ENCODE measurements around the gene RASA3. TPM values are rescaled to one million over a fixed set of nuclear protein-coding genes. Genes with fewer than 3 reads are reported as not detected.

The RASA3 gene
- total RNA-seq, 2 donors from 2014 or later = 10.2 to 13.2 TPM

DNA sequence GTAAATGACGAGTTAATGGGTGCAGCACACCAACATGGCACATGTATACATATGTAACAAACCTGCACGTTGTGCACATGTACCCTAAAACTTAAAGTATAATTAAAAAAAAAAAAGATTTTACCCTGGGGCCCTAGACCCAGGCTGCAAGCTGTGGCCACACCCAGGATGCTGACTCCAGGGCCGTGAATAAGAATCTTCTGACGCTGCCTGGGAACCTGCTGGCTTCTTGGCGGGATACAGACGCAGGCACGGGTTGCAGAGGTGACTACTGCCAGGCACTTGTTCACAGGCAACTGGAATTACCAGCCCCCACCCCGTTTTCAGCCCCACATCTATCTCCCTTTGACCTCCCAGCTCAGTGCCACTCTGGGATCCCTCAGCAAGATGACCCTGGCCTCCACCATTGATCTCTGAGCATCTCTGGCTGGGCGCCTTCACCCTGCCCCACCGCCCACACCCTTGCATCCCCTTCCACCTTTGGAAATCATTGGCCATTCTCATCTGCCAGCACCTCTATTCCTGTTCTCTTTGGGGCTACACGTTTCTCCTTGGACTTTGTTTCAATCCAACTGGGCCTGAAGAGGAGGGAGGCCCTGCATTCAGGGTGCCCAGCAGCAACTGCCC is 25.6 kb upstream of the RASA3 start:
- H3K27me3 ChIP-seq = no peaks in the 10 kb centered on the region
- DNase-seq (ENCODE audit: low spot score) = no peak
- no peaks in the 10 kb centered on the region for H3K4me1 ChIP-seq

DNA sequence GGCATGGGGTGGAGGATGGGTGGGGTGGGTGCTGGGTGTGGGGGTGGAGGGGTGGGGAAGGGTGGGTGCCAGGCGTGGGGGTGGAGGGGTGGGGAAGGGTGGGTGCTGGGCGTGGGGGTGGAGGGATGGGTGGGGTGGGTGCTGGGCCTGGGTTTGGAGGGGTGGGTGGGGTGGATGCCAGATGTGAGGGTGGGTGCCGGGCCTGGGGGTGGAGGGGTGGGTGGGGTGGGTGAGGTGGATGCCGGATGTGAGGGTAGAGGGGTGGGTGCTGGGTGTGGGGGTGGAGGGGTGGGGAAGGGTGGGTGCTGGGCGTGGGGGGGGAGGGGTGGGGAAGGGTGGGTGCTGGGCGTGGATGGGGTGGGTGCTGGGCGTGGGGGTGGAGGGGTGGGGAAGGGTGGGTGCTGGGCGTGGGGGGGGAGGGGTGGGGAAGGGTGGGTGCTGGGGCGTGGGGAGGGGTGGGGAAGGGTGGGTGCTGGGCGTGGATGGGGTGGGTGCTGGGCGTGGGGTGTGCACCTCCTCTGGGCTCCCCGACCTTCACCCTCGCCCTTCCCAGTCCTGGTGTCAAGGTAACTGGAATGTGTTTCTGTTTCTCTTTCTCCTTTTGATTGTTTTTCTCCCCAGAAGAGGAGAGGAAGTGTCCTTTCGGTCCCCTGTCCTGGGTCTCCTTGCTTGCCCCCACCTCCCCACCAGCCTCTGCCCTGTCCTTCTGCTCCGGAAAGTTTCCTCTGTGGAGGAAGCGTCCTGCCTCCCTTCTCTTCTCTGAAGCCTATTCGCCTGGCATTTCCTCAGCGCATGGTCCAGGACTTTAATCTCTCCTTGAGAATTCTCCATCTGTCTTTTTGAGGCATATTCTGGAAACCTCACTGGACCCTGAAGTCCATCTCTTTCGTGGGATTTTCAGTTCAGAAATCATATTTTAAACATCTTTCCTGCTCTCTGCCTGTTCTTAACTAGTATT is 23.8 kb upstream of the RASA3 start:
- Histone ChIP-seq H3K4me1 (no peaks in the 10 kb centered on the region), H3K27ac (no peak overlapping the region), H3K4me3 (no peak overlapping the region), H3K36me3 (no peaks in the 10 kb centered on the region), H3K27me3 (no peaks in the 10 kb centered on the region), H3K9me3 (no peaks in the 10 kb centered on the region)
- DNase-seq (ENCODE audit: low spot score) = no peak
- TF ChIP-seq, protein P1, sequence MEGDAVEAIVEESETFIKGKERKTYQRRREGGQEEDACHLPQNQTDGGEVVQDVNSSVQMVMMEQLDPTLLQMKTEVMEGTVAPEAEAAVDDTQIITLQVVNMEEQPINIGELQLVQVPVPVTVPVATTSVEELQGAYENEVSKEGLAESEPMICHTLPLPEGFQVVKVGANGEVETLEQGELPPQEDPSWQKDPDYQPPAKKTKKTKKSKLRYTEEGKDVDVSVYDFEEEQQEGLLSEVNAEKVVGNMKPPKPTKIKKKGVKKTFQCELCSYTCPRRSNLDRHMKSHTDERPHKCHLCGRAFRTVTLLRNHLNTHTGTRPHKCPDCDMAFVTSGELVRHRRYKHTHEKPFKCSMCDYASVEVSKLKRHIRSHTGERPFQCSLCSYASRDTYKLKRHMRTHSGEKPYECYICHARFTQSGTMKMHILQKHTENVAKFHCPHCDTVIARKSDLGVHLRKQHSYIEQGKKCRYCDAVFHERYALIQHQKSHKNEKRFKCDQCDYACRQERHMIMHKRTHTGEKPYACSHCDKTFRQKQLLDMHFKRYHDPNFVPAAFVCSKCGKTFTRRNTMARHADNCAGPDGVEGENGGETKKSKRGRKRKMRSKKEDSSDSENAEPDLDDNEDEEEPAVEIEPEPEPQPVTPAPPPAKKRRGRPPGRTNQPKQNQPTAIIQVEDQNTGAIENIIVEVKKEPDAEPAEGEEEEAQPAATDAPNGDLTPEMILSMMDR (IDR thresholded peaks at IDR 0.05) = no peak

More for the DNA sequence above, 25.6 kb upstream of the RASA3 start:
- TF ChIP-seq, protein P1 (IDR thresholded peaks at IDR 0.05) = no peak
- H3K9me3 ChIP-seq = no peaks in the 10 kb centered on the region
- H3K36me3 ChIP-seq = no peaks in the 10 kb centered on the region
- no peak overlapping the region for H3K27ac ChIP-seq
- no peak overlapping the region for H3K4me3 ChIP-seq

DNA sequence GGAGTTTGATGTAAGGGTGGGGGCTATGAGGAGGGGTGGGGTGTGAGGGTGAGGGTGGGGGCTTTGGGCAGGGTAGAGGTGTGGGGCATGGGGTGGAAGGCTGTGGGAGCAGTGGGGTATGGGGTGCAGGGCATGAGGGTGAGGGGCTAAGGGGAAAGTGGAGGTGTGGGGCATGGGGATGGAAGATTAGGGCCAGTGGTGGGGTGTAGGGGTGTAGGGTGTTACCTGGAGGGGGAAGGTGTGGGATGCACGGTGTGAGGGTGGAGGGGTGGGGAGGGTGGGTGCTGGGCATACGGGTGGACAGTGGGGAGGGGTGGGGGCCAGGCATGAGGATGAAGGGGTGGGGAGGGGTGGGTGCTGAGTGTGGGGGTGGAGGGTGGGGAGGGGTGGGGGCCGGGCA is 22.9 kb upstream of the RASA3 start:
- no peaks in the 10 kb centered on the region for H3K9me3 ChIP-seq
- H3K4me3 ChIP-seq = no peak overlapping the region
- H3K27ac ChIP-seq = no peak overlapping the region
- H3K27me3 ChIP-seq = no peaks in the 10 kb centered on the region
- no peaks in the 10 kb centered on the region for H3K4me1 ChIP-seq
- TF ChIP-seq, protein P1 (IDR thresholded peaks at IDR 0.05) = no peak
- H3K36me3 ChIP-seq = no peaks in the 10 kb centered on the region
- no peak for DNase-seq (ENCODE audit: low spot score)

DNA sequence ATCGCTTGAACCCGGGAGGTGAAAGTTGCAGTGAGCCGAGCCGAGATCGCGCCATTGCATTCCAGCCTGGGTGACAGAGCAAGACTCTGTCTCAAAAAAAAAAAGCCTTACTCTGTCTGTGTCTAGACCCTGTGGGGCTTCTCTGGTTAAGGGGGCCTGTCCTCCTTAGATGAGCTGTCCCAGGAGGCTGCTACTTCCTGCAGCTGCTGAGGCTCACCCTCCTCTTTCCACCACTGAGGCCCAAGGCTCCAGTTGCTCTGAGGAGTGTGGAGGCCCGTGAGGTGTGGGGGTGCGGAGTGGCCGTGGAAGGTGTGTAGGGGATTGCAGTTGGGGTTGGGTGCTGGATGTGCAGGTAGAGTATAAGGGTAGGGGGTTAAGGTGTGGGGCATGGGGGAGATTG is 22.1 kb upstream of the RASA3 start:
- no peaks in the 10 kb centered on the region for H3K4me1 ChIP-seq
- no peaks in the 10 kb centered on the region for H3K36me3 ChIP-seq
- H3K9me3 ChIP-seq = no peaks in the 10 kb centered on the region
- no peak overlapping the region for H3K4me3 ChIP-seq
- no peak for DNase-seq (ENCODE audit: low spot score)
- no peaks in the 10 kb centered on the region for H3K27me3 ChIP-seq
- TF ChIP-seq, protein P1 (IDR thresholded peaks at IDR 0.05) = no peak
- H3K27ac ChIP-seq = no peak overlapping the region

DNA sequence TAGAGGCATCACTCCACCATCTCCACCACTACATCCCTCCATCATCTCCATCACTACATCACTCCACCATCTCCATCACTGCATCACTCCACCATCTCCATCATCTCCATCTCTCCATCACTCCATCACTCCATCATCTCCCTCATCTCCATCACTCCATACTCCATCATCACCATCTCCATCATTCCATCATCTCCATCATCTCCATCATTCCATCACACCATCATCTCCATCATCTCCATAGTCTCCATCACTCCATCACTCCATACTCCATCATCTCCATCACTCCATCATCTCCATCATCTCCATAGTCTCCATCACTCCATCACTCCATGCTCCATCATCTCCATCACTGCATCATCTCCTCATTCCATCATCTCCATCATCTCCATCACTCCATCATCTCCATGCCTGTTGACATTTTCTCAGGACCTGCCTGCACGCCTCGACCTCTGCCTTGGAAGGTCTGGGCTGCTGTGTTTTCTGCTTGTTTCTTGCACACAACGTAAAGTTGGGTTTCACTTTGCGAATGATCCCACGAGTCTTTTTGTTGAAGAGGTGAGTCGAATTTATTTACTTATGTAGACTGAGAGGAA is 21.2 kb upstream of the RASA3 start:
- no peak overlapping the region for H3K27ac ChIP-seq

More for the DNA sequence above, 21.2 kb upstream of the RASA3 start:
- H3K36me3 ChIP-seq = no peaks in the 10 kb centered on the region
- no peaks in the 10 kb centered on the region for H3K9me3 ChIP-seq
- H3K4me1 ChIP-seq = no peaks in the 10 kb centered on the region
- H3K4me3 ChIP-seq = no peak overlapping the region
- TF ChIP-seq, protein P1 (IDR thresholded peaks at IDR 0.05) = no peak
- DNase-seq (ENCODE audit: low spot score) = no peak
- H3K27me3 ChIP-seq = no peaks in the 10 kb centered on the region

Data from right atrium auricular region (tissue), 2 donors.